OCI-LY1 (cell line): ENCODE results near the gene MEIOB.

ENCODE experiments used
- EZH2 ChIP-seq: fragments of 200-600 bp; sonication (generic), shearing (Covaris generic); IDR thresholded peaks from 2 replicates; pipeline ENCODE4 v1.8.0; 2017; ENCODE audit warnings: borderline replicate concordance, mixed run types, mild to moderate bottlenecking, antibody characterized with exemption, low read length, moderate library complexity, mixed read lengths
- TF ChIP-seq, protein P1 (sequence below): fragments of 200-600 bp; sonication (generic), shearing (Covaris generic); IDR thresholded peaks from 2 replicates; pipeline ENCODE4 v1.5.1; 2017; ENCODE audit warnings: mild to moderate bottlenecking, antibody characterized with exemption, low read length, moderate library complexity, mixed read lengths

GRCh38 chr16:1809281-1809801 lies 62.6 kb downstream of the MEIOB start:
- TF ChIP-seq, protein P1, sequence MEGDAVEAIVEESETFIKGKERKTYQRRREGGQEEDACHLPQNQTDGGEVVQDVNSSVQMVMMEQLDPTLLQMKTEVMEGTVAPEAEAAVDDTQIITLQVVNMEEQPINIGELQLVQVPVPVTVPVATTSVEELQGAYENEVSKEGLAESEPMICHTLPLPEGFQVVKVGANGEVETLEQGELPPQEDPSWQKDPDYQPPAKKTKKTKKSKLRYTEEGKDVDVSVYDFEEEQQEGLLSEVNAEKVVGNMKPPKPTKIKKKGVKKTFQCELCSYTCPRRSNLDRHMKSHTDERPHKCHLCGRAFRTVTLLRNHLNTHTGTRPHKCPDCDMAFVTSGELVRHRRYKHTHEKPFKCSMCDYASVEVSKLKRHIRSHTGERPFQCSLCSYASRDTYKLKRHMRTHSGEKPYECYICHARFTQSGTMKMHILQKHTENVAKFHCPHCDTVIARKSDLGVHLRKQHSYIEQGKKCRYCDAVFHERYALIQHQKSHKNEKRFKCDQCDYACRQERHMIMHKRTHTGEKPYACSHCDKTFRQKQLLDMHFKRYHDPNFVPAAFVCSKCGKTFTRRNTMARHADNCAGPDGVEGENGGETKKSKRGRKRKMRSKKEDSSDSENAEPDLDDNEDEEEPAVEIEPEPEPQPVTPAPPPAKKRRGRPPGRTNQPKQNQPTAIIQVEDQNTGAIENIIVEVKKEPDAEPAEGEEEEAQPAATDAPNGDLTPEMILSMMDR: no peak
- no peak for TF ChIP-seq EZH2
